Gastrocnemius medialis (tissue), 4 donors: ENCODE results near the gene ARSB.

Experiments
- POLR2A ChIP-seq, 2 donors: fragments of 450-650 bp; IDR thresholded peaks; one replicate each; pipeline ENCODE4 v1.6.1; 2017; ENCODE audit warnings: antibody characterized with exemption in 2 of 2, mild to moderate bottlenecking in 2 of 2, moderate library complexity in 2 of 2
- TF ChIP-seq, protein P1 (sequence below), 5 experiments: fragments of 450-650 bp in 3 of 5; fragments of 200-600 bp in 2 of 5; sonication (generic) in 2 of 5; IDR thresholded peaks in 4 of 5; conservative IDR thresholded peaks in 1 of 5; 1 replicate in 4 of 5; 2 replicates in 1 of 5; pipeline ENCODE4 v1.5.1; 2016 to 2019; ENCODE audit warnings: antibody characterized with exemption in 5 of 5, mild to moderate bottlenecking in 3 of 5, moderate library complexity in 3 of 5

DNA sequence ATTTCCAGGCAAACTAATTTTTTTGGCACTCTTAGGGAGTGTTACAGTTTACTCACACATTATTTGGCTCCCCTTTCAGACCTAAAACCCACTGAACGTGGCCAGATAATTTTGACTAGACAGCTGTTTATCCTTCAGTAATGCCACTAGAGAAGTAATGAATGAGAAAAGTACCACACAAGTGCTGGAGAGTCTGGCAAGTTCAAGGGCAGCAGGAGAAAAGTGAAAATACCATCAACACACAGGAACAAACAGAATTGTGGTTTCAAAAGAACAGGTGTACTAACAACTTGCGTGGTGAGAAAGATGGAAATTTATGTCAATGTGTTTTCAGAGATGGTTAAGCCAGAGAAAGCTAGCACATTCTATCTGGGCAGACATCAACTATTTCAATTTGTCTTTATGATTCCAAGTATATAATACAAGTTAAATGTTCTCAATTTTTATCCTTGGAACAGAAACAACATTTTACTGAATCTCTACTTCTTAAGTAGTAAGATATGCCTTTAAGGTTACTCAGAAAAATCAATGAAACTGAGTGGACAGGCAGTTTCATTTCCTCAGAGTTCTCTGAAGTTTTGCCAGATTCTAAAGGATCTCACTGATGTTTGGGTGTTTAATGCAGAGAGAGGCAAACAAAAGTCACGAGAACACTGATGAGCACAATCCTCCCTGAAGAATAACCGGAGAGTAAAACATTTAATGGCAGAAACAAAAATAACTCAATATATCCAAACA, 91.0 kb downstream of the ARSB start:
- no peak for TF ChIP-seq POLR2A (IDR thresholded peaks at IDR 0.05)
- TF ChIP-seq, protein P1, sequence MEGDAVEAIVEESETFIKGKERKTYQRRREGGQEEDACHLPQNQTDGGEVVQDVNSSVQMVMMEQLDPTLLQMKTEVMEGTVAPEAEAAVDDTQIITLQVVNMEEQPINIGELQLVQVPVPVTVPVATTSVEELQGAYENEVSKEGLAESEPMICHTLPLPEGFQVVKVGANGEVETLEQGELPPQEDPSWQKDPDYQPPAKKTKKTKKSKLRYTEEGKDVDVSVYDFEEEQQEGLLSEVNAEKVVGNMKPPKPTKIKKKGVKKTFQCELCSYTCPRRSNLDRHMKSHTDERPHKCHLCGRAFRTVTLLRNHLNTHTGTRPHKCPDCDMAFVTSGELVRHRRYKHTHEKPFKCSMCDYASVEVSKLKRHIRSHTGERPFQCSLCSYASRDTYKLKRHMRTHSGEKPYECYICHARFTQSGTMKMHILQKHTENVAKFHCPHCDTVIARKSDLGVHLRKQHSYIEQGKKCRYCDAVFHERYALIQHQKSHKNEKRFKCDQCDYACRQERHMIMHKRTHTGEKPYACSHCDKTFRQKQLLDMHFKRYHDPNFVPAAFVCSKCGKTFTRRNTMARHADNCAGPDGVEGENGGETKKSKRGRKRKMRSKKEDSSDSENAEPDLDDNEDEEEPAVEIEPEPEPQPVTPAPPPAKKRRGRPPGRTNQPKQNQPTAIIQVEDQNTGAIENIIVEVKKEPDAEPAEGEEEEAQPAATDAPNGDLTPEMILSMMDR (IDR thresholded peaks at IDR 0.05 in 4 of 5, conservative IDR thresholded peaks at IDR 0.05 in 1 of 5): no peak
